Measurements from ENCODE around the gene KIF21B.

DNA sequence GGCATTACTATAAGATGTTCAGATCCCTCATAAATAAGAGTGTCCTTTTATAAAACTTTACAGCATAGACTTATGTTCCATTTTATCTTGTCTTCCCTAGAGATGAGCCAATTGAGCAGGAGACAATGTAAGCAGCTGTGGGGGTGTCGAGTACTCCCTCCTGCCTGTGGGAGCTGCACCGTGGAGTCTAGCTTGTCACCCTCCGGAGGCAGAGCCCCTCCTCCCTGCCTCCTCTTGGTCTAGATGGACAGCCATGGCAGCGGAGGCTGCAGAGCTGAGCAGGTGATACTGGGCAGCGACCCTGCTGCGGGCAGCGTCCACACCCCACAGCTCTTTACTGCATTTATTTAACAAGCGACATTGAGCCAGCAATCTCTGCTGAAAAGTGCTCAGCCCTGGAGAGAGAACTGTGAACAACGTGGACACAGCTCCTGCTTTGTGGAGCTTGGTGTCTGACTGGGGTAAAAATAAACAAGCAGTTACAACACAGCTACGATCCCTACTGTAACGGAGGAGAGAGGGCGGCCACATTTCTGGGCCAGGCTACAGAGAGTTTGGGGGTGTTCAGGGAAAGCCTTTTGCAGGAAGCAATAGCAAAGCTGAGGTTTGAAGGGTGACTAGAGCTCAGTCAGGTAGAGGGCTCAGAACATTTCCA lies 12.8 kb upstream of the KIF21B start:
- TF ChIP-seq, protein P1, sequence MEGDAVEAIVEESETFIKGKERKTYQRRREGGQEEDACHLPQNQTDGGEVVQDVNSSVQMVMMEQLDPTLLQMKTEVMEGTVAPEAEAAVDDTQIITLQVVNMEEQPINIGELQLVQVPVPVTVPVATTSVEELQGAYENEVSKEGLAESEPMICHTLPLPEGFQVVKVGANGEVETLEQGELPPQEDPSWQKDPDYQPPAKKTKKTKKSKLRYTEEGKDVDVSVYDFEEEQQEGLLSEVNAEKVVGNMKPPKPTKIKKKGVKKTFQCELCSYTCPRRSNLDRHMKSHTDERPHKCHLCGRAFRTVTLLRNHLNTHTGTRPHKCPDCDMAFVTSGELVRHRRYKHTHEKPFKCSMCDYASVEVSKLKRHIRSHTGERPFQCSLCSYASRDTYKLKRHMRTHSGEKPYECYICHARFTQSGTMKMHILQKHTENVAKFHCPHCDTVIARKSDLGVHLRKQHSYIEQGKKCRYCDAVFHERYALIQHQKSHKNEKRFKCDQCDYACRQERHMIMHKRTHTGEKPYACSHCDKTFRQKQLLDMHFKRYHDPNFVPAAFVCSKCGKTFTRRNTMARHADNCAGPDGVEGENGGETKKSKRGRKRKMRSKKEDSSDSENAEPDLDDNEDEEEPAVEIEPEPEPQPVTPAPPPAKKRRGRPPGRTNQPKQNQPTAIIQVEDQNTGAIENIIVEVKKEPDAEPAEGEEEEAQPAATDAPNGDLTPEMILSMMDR (conservative IDR thresholded peaks at IDR 0.05; ENCODE audit: low read depth, low read length): no peak
- no peak for TF ChIP-seq EZH2 (IDR thresholded peaks at IDR 0.05; ENCODE audit: borderline replicate concordance, low read depth, low read length, poor library complexity, severe bottlenecking)

All from A673 (cell line).